GOT3 (cell line): Measurements from ENCODE around the gene KIAA1328.

ENCODE experiments used
- DNase-seq: peaks from one replicate; lab custom pipeline; 2025; ENCODE audit warnings: mixed read lengths; lab: John Stamatoyannopoulos, UW

The KIAA1328 gene

GRCh38 chr18:37219257-37219656, 390.3 kb downstream of the KIAA1328 start:
- no peak for DNase-seq

- DNase-seq = no peak
Observed at GRCh38 chr18:37222354-37222998, 393.5 kb downstream of the KIAA1328 start.

DNA sequence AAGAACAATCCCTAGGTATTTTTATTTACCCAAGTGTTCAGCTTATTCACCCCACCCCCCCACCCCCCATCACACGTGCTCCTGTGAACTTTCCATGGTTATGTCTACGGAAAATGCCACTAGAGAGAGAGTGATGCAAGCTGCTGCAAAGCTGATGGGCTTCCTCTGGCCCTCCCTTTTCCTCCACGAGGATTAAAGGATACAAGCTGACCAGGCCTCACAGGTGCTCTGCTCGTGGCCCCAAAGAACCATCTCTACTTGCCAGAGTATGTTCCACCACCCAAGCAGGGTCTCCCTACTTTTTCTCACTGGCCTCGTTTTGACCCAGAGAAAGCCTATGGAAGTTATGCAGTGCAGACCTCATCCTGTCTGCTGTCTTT, 394.1 kb downstream of the KIAA1328 start:
- DNase-seq = no peak

DNA sequence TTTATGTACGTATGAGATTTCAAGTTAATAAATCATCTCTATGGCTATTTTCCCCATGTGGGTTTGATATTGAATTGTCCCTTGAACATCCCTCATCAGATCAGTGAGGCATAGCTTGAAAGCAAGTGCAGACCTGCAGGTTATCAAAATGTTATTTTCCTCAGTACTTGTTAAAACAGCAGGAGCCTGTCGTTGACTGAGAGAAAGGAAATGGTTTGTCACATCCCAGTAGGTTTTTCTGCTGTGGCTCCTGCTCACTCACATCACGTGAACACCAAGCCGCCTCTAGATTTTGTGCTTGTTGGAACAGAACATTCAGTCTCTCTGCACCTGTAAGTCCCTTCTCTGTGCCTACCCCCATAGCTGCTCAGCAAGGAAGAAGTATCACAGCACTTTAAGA, 396.4 kb downstream of the KIAA1328 start:
- DNase-seq = no peak

GRCh38 chr18:37230768-37231167, 401.8 kb downstream of the KIAA1328 start:
- no peak for DNase-seq

DNA sequence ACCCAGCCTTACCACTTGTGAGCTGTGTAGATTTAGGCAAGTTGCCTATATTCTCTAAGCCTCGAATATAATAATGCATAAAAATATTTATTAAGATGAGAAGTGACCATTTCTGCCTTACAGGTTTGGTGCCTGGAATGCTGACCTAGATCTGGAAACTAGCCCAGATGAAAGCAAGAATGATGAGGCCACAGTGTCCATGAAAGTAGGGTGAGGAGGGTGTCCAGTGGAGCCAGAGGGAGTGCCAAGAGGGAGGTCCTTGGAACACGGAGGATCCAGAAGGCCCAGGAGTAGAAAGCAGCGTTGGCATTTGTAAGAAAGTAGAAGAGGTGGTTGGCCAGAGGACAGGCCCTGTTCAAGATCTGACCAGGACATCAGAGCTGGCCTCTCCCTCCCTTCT, 402.3 kb downstream of the KIAA1328 start:
- DNase-seq = no peak

DNA sequence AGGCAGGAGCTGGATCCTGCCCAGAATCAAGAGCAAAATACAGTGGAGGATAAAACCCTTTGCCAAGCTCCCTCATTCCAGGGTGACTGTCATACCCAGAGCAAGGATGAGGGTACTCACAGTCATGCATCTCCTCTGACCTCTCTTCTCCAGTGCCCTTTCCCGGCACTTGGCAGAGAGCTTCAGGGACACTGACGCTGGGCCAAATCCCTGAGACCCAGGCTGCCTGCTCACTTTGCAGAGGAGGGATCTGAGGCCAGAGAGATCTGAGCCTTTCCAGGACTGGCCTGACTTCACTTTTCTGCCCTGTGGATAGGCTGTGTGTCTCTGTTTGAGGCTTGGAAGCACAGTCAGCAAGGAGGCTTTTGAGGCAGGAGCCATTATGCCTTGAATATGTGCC, 406.7 kb downstream of the KIAA1328 start:
- no peak for DNase-seq

DNA sequence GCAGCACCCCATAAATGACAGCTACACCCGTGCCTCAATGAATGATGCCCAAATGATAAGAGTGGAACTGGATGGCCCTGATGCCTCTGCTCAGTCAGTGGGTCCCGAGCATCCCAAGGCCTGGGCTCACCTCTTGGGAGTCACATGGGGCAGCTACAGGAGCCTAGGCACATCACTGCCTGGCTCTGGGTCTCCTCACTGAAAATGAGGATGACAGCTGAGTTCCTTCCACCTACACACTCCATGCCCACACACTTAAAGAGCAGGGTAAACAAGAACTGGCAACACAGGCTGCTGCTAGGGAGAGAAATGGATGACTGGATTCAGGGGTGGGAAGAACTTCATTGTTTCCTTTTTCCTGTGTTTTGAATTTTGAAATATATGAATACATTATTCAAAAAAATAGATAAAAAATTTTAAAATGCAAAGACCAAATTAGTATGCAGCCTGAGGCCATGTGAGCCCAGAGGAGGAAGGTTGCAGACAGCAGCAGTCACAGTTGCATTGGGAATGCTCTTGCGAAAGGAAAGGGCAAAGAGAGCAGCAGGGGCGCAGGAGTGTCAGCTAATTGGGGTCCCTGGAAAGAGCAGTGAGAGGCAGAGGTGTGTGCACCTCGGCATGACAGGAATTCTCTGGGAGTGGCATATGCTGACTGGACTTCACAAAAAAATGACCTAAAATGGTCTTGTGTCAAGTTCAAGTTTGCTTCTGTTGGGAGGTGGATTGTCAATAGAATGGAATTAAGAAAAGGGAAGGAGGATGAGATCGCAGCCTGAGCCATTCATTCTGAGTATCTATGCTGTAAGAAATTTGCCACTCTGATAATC, 409.6 kb downstream of the KIAA1328 start:
- no peak for DNase-seq

GRCh38 chr18:37242091-37242490, 413.2 kb downstream of the KIAA1328 start:
- no peak for DNase-seq

DNA sequence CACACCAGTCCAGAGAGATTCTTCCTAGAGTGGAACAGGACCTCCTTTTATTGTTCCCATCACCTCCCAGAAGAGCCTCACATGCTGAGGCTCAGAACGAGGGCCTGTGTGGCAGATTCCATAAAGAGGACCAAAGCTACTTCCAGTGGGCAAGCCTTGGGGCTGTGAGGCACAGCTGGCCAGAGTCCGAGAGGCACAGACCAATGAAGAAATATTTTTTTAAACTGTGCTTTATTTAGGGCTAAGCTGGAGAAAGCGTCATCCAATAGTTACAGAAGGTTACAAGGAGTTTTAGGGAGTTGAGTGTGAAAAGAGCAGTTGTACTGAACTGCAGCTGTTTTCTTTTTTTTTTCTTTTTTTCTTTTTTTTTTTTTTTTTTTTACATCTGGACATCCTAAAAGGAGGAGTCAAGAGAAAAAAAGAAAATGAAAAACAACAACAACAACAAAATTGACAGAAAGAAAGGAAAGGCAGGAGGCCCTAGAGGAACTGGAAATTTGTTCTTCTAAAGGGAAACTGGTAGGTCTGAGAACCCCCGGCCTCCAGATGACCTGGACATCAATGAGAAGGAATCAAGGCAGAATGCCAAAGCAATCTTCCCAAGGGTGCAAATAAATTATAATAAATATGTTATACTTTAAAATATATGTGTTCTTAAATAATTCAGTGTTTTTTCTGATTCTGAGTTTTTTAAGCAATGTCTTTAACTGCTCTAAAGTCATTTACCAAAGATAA, 414.1 kb downstream of the KIAA1328 start:
- no peak for DNase-seq

DNA sequence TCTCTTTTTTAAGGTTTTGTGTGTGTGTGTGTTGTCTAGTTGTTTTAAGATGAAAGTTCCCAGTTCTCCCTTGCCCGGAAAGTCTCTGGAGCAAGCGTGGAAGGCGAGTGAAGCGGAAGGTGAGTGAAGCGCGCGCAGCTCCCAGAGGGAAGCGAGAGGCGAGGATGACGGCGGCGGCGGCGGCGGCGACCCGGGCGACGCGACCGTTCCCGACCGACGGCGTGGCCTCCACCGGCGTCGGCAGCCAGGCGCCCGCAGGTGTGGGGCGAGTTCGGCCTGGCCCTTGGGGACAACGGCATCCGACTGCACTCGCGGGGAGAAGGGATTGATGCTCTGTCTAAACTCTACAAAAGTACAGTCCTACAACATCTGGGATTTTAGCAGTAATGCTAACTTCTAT, 414.8 kb downstream of the KIAA1328 start:
- DNase-seq = no peak

DNA sequence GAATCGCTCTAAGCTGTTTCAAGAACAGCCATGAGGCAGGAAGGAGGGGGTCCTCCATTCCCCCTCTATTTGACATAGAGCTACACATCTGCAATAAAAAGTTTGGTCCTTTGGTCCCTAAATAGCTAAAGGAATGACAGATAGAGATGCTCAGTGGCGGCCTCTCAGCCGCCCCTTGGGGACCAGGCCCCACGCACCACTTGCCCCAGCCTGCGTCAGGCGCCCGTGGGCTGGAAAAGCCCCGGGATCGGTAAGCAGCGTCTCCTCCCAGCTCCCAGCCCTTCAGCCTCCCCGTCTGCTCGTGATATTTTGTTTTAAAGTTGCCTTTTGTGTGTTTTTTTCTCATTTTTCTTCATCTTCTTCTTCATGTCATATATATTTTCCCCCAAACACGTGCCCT, 415.7 kb downstream of the KIAA1328 start:
- no peak for DNase-seq

- DNase-seq = no peak
Observed at GRCh38 chr18:37246779-37247340, 417.9 kb downstream of the KIAA1328 start.

GRCh38 chr18:37247497-37248161, 418.7 kb downstream of the KIAA1328 start:
- no peak for DNase-seq

DNA sequence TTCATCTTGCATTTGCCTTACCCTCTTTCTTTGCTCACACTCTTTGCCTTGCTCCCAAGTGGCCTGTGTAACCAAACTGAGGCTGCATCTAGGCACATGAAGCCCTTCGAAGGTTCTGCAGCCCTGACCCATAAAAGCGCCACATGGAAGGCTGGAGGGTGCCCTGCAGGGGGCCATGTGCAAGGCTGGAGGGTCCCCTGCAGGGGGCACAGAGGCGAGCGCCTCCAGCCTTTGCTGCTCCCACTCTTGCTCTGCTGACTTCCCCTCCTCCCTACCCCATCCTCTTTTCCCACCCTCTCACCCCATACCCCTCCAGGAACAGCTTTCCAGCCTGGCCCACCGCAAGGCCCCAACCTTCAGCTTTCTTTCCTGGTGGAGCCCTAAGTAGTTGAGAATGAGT, 419.4 kb downstream of the KIAA1328 start:
- no peak for DNase-seq

- no peak for DNase-seq
Observed at GRCh38 chr18:37249171-37249886, 420.4 kb downstream of the KIAA1328 start.

DNA sequence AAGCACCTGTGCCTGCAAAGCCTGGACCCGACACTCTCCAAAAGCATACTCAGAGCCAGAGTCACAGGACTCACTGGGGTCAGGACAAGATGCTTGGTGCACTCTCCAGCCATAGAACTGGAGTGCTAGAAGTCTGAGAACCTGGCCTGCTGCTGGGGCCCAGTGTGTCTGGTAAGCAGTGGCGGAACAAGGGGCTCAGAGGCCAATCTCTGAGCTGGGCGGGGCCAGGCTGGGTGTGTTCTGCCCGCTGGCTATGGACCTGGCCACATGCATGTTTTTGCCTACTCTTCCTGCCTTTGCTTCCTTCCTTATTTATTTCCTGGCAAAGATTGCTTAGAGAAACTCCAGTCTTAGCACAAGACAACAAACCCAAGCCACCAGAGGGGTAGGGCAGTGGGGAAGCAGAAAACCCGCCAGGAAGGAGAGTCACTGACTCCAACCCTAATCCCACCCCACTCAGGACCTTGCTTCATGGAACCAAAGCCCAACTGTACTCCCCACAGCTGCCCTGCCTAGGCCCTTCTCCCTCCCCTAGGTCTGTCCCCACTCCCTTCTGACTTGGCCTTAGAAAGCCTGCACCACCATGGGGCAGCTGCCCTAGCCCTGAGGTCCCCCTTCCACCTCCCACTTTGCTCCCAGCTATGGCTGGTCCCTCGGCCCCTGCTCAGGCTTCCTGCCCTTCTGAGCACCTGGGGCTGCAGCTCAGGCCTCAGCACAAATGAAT, 421.1 kb downstream of the KIAA1328 start:
- DNase-seq = no peak

- no peak for DNase-seq
Observed at GRCh38 chr18:37251679-37252078, 422.8 kb downstream of the KIAA1328 start.

DNA sequence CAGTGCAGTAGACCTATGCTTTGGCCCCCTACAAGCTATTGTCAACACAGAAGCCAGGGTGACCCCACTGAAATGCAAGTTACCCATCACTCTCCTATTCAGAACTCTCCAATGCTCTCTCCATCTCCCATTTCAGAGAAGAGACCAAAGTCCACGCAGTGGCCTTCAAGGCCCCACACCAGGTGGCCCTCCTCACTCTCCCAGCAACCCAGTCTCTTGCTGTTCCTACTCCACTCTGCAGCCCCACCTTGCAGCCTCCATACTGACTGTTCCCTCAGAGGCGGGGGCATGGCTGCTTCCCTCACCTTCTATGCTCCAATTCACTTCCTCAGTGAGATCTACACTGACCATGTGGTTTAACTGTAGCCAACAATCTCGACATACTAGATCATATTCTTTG, 423.4 kb downstream of the KIAA1328 start:
- no peak for DNase-seq

DNA sequence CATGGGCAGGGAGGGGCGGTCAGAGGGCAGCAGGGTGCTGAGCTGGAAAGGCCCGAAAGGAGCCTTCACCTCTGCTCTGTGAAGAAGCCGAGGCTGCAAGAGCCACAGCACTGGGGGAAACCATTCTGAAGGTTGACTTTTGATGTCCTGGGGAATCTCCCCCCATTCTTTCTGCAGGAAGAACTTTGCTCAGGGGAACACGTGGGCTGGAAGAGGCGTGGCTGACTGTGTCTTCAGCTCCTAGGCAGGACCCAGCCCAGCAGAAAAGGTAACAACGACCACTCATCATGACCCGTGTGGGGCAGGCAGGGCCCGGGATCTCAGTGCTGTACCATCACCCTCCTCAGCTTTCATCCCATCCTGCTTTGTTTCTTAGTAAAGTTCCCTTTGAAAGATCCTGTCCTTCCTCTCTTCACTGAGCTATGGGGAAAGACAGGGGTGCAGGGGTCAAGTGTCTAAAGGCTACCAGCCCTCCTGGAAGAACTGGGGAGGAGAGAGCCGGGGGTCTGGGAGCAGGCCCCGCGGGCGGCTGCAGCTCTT, 424.0 kb downstream of the KIAA1328 start:
- no peak for DNase-seq
